ENCODE measurements around the gene PLA2G6. TPM values are rescaled to one million over a fixed set of nuclear protein-coding genes. Genes with fewer than 3 reads are reported as not detected.

PLA2G6 gene
- total and polyA plus RNA-seq, 2 of the 13 experiments (the other 11 are each of a cell fraction or from before 2014, with no cell fraction given): 4.8 to 11.5 TPM

DNA sequence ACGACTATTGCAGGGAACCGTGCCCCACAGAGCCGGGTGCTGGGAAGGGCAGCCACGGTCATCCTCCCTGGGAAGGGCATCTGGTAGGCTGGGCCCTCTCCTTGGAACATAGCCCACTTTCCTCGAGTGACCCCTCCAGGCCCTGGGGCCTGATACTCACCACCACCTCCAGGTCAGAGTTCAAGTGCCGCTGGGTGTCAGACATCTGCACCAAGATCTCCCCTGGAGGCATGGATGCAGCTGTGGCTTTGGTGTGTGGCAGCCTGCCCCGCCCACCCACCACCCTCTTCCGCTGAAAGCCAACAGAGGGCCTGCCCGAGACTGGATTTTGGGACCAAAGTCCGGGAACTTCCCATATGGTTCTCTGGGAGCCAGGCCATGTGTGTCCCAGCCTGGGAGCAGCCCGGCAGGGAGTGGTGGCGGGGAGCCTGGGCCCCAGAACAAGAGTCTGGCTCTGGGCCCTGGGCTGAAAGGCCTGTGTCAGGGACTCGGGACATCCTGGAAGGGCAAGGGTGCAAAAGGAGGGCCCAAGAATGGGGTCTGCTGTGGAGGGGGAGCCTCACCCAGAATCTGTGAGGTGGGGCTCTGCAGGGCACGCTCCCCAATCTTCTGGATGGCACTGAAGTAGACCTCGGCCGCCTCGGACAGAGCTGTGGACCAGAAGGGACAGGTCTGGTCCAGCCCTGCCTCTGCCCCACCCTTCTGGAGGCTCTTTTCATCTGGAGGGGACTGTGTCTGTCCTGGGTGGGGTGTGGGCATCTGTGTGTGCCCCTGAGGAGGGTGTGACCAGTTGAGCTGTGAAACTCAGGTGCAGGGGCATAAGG, 73.7 kb downstream of the PLA2G6 start (continued):
- TF ChIP-seq, protein P1, sequence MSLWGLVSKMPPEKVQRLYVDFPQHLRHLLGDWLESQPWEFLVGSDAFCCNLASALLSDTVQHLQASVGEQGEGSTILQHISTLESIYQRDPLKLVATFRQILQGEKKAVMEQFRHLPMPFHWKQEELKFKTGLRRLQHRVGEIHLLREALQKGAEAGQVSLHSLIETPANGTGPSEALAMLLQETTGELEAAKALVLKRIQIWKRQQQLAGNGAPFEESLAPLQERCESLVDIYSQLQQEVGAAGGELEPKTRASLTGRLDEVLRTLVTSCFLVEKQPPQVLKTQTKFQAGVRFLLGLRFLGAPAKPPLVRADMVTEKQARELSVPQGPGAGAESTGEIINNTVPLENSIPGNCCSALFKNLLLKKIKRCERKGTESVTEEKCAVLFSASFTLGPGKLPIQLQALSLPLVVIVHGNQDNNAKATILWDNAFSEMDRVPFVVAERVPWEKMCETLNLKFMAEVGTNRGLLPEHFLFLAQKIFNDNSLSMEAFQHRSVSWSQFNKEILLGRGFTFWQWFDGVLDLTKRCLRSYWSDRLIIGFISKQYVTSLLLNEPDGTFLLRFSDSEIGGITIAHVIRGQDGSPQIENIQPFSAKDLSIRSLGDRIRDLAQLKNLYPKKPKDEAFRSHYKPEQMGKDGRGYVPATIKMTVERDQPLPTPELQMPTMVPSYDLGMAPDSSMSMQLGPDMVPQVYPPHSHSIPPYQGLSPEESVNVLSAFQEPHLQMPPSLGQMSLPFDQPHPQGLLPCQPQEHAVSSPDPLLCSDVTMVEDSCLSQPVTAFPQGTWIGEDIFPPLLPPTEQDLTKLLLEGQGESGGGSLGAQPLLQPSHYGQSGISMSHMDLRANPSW (CRISPR knock-in tag; IDR thresholded peaks at IDR 0.05; ENCODE audit: borderline replicate concordance): no peak
- TF ChIP-seq GLI4 (CRISPR knock-in tag; IDR thresholded peaks at IDR 0.05; ENCODE audit: borderline replicate concordance) (no peak), ZNF776 (CRISPR knock-in tag; IDR thresholded peaks at IDR 0.05) (no peak), ZNF891 (CRISPR knock-in tag; IDR thresholded peaks at IDR 0.05) (no peak), PTBP1 (IDR thresholded peaks at IDR 0.05; ENCODE audit: low read depth, low read length, poor library complexity, severe bottlenecking) (no peak), ZNF766 (CRISPR knock-in tag; IDR thresholded peaks at IDR 0.05; ENCODE audit: borderline replicate concordance) (no peak), ZNF878 (CRISPR knock-in tag; IDR thresholded peaks at IDR 0.05) (no peak), ZNF558 (CRISPR knock-in tag; IDR thresholded peaks at IDR 0.05; ENCODE audit: borderline replicate concordance) (no peak), KLF13 (CRISPR knock-in tag; IDR thresholded peaks at IDR 0.05) (no peak), PHF8 (CRISPR knock-in tag; IDR thresholded peaks at IDR 0.05) (no peak), FOSL1 (CRISPR knock-in tag; IDR thresholded peaks at IDR 0.05; ENCODE audit: borderline replicate concordance) (no peak), ESRRA (CRISPR knock-in tag; IDR thresholded peaks at IDR 0.05; ENCODE audit: low read depth) (0 out of 2 replicates have a peak, but pooled peaks have one; percentile 21), ZSCAN12 (CRISPR knock-in tag; IDR thresholded peaks at IDR 0.05) (no peak), SETDB1 (CRISPR knock-in tag; IDR thresholded peaks at IDR 0.05; ENCODE audit: borderline replicate concordance) (no peak), HMGA1 (CRISPR knock-in tag; conservative IDR thresholded peaks at IDR 0.05) (no peak), TCF7 (IDR thresholded peaks at IDR 0.05; ENCODE audit: low read depth) (0 out of 2 replicates have a peak, but pooled peaks have one; percentile 34), FIP1L1 (IDR thresholded peaks at IDR 0.05; ENCODE audit: borderline replicate concordance, insufficient read depth, low read depth, low read length) (no peak), TCF12 (IDR thresholded peaks at IDR 0.05) (no peak), TCF12 (CRISPR knock-in tag; IDR thresholded peaks at IDR 0.05) (0 out of 2 replicates have a peak, but pooled peaks have one; percentile 8)
- TF ChIP-seq, protein P2, sequence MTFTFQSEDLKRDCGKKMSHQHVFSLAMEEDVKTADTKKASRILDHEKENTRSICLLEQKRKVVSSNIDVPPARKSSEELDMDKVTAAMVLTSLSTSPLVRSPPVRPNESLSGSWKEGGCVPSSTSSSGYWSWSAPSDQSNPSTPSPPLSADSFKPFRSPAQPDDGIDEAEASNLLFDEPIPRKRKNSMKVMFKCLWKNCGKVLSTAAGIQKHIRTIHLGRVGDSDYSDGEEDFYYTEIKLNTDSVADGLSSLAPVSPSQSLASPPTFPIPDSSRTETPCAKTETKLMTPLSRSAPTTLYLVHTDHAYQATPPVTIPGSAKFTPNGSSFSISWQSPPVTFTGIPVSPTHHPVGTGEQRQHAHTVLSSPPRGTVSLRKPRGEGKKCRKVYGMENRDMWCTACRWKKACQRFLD (CRISPR knock-in tag; IDR thresholded peaks at IDR 0.05; ENCODE audit: borderline replicate concordance): no peak
- TF ChIP-seq, protein P3, sequence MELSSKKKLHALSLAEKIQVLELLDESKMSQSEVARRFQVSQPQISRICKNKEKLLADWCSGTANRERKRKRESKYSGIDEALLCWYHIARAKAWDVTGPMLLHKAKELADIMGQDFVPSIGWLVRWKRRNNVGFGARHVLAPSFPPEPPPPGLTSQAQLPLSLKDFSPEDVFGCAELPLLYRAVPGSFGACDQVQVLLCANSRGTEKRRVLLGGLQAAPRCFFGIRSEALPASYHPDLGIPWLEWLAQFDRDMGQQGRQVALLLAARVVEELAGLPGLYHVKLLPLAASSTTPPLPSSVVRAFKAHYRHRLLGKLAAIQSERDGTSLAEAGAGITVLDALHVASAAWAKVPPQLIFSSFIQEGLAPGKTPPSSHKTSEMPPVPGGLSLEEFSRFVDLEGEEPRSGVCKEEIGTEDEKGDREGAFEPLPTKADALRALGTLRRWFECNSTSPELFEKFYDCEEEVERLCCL (CRISPR knock-in tag; IDR thresholded peaks at IDR 0.05; ENCODE audit: borderline replicate concordance): 0 out of 2 replicates have a peak, but pooled peaks have one; percentile 40
